ENCODE data around the gene NDUFB11.

The NDUFB11 gene

GRCh38 chrX:47093860-47094259 lies 50.6 kb downstream of the NDUFB11 start:
- no peak for DNase-seq (ENCODE audit: low read depth, low spot score)

GRCh38 chrX:47093248-47093647 lies 51.3 kb downstream of the NDUFB11 start:
- no peak for DNase-seq (ENCODE audit: low read depth, low spot score)

More at GRCh38 chrX:47093860-47094259, 50.6 kb downstream of the NDUFB11 start:
- H3K27ac ChIP-seq = no peak overlapping the region

More at GRCh38 chrX:47093248-47093647, 51.3 kb downstream of the NDUFB11 start:
- no peak overlapping the region for H3K27ac ChIP-seq

Measured in epithelial cell of prostate (primary cell).